Stimulated activated CD4-positive, alpha-beta T cell treated with anti-CD3 and anti-CD28 coated beads, Interleukin-1b, Interleukin-23, amount 100 ng/mL, for 48 hours (primary cell): ENCODE data around the gene TOLLIP.

Source experiments
- DNase-seq: peaks from one replicate; pipeline ENCODE4 v3.0.0-alpha.2; 2020

The TOLLIP gene

DNA sequence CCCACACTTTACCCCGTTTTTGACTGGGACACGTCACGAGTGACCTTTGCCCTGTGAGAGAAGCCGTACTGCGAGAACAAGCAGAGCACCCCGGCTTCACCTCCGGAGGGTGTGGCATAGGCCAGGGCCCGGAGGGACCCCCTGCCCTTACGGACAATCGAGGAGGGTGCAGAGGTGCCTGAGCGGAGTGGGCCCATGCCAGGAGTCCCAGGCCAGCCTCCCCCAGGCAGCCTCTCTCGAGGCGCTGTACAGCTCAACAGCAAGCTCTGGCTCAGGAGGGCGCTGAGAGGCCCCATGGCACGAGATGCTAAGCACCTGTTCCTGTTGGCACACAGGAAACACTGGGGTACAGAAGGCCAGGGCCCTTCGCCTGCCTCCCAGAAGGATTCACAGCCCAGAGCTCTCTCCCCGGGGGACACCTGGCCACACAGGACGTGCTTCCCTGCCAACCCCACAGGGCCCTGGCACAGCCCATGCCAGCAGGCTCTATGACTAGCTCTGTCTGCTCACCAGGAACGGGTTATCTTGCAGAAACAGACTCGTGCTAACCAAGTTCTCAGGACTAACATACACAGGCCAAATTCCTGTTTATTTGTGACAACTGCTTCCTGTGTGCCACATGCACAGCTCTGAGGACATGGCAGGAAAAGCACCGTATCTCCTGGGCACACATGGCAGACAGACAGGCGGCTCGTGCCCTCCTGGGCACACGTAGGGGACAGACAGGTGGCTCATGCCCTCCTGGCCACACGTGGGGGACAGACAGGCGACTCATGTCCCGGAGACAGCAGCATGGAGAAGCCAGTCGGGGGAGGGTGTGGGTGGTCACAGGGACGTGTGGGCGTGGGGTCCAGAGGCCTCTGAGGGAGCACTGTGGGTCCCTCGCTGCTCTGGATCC lies 11.6 kb downstream of the TOLLIP start:
- no peak for DNase-seq

- DNase-seq: no peak
Measured at GRCh38 chr11:1297011-1297575, 12.3 kb downstream of the TOLLIP start.

DNA sequence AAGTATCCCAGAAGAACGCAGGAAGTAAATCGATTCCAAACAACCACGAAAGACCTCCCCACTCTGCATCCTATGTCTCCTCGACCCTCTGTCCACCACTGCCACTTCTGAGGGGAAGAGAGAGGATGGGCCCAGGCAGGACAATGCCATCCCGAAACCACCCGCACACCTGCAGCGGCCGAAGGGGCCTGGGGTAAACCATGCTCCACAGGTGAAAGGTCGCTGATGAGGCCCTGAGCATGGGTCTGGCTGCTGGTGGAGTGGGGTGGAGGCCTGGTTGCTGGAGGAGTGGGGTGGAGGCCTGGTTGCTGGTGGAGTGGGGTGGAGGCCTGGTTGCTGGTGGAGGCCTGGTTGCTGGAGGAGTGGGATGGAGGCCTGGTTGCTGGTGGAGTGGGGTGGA lies 13.1 kb downstream of the TOLLIP start:
- DNase-seq: no peak

DNA sequence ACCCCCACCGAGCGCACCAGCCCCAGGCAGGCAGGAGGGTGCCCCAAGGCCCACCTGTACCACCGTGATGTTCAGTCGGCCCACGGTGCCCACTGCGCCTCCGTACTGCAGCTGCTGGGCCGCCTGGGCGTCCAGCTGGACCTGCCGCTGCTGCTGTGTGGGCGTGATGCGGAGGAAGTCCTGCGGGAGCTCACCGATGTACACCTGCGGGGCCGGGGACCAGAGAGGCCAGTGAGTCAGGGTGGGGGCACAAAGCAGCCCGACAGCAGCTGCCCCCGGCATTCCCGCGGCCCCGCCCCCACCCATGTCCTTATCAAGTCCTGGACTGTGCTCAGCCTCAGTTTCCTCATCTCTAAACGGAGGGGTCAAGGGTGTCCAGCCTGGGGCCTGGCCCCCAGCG lies 13.8 kb downstream of the TOLLIP start:
- DNase-seq: no peak

- DNase-seq: no peak
Measured at GRCh38 chr11:1295086-1295485, 14.3 kb downstream of the TOLLIP start.

GRCh38 chr11:1293619-1294015 lies 15.8 kb downstream of the TOLLIP start:
- no peak for DNase-seq

- DNase-seq: no peak
Measured at GRCh38 chr11:1292644-1293618, 16.5 kb downstream of the TOLLIP start.

DNA sequence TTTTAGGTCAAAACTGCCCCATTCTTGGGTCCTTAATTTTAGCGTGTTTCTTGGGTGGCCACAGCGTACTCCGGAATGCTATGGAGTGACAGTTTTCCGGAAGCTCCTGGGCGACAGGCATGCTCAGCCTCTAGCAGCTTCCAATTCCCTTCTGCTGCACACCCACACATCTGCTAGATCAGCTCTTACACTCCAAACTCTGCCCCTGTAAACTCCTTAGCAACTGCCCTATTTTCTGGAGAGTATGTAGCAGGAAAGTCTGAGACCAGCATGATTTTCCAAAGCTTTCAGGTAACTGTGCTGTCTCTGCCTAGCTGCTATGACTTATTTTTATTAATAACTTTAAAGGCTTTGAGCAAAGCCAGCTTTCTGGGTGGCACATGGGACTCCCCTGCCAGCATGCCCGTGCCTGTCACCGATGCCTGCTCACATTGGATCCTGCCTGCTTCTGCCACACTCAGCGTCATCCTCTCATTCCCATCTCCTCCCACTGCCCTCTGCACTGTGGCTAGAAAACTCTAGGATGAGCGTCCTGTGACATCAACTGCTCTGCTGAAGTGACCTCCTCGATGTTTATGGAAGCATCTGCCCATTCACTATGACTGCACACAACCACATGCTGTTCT lies 17.3 kb downstream of the TOLLIP start:
- DNase-seq: no peak

DNA sequence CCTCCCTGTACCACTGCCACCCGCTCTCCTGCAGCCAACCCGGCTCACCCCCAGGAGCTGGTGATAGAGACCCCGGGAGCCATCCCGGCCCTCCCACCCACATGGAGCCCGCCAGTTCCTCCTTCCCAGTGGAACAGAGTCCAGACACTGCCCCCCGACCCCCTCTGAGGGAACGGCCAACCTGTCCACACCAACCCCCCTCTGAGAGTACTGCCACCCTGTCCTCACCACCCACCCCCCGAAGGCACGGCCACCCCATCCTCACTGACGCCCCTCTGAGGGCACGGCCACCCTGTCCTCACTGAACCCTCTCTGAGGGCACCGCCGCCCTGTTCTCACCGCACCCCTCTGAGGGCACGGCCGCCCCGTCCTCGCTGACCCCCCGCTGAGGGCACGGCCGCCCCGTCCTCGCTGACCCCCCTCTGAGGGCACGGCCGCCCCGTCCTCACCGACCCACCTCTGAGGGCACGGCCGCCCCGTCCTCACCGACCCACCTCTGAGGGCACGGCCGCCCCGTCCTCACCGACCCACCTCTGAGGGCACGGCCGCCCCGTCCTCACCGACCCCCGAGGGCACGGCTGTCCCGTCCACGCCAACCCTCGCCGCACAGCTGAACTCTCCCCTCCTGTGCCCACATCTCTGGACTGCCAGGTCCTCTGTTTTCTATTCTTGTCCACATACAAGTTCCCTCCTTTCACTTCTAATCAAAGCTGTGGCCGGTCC lies 18.0 kb downstream of the TOLLIP start:
- DNase-seq: no peak

DNA sequence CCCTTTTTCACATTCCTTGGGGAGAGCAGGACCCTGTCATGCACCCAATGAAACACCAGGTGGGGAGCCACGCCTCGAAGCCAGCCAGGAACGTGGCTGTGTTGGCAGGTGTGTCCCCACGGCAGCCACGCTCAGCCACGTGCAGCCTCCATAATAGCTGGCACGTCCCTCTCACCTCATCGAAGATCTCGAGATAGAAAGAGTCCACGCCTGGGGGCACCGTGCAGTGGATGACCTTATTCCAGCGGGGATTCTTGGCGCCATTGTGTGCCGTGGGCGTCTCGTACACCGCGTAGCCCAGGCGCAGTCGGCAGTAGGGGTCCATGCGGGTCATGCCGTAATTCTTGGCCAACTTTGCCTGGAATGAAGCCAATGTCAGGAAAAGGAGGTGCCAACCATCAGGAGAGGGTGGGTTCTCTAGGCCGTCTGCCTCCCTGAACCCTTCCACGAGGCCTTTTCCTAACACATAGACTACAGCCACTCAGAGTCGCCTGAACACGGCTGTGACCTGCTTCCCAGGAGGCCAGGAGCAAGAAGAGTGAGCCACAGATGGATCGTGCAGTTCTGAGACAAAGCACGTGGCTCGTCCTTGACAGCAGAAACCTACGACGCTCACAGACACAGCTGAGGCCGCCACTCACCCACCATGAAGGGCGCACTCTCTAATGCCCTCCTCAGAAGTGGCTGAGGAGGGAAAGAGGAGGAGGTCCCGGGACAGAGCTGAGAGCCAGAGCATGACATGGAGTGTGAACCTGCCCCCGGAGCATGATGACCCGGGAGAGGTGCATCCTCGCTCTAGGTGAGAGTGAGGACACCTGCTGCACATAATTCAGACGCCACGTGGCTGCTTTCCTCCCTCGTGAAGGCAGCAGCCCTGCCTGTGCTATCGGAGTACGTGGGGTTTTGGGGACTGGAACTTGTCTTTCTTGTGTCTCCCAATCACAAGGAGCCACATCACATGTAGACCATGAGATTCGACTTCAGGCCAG lies 19.1 kb downstream of the TOLLIP start:
- DNase-seq: no peak

- DNase-seq: no peak
Measured at GRCh38 chr11:1289211-1289935, 20.1 kb downstream of the TOLLIP start.

GRCh38 chr11:1288426-1289151 lies 20.8 kb downstream of the TOLLIP start:
- DNase-seq: no peak

DNA sequence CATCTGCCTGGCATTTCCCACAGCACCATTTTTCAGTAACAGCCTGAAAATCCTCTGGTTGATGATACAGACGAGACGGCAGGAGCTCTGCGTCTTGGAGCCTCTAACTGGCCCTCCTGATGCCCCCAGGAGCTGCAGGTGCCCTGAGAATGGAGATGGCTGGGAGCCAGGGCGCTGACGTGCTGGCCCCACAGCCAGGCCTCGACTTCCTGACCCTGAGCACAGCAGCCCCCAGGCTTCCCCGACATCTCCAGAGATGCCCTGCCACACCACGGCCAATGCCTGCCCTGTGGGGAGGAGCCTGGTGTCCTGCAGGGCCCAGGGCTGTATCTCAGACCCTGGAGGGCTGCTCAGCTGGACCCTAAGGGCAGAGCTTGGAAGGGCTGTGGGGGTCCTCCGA lies 21.5 kb downstream of the TOLLIP start:
- DNase-seq: no peak

GRCh38 chr11:1285876-1286275 lies 23.6 kb downstream of the TOLLIP start:
- no peak for DNase-seq

DNA sequence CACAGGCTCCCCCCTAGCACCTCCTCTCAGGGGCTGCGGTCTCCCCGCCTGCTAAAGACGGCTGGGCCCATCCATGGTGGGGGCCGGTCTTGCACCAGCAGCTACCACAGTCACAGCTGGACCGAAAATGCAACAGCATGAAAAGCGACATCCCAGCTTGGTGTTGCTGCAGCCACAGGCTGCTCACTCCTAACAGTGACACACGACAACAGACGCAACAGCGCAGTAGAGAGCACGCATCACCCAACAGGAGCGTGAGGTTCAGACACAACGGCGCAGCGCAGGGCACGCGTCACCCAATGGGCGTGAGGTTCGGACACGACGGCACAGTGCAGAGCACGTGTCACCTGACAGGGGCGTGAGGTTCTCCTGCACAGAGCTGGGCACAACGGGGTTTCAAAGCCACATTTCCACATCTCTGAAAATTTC lies 24.1 kb downstream of the TOLLIP start:
- DNase-seq: no peak

DNA sequence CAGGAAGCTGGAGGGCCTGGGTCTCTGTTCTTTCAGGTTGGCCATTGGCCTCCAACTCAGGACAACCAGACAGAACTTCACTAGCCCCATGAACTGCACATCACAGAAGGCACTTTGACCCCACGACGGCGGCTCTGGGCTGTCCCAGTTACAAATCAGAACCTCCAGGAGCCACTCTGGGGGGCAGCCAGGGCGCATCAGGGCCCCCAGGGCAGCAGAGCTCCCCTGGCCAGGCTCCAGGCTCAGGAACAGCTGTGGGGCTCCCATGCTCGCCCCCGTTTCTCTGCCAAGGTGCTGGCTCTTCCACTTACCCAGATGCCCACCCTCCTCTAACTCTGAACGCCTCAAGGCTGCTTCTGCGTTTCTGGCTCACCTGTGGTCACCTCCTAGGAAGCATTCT lies 25.5 kb downstream of the TOLLIP start:
- no peak for DNase-seq

GRCh38 chr11:1283091-1283511 lies 26.3 kb downstream of the TOLLIP start:
- no peak for DNase-seq

DNA sequence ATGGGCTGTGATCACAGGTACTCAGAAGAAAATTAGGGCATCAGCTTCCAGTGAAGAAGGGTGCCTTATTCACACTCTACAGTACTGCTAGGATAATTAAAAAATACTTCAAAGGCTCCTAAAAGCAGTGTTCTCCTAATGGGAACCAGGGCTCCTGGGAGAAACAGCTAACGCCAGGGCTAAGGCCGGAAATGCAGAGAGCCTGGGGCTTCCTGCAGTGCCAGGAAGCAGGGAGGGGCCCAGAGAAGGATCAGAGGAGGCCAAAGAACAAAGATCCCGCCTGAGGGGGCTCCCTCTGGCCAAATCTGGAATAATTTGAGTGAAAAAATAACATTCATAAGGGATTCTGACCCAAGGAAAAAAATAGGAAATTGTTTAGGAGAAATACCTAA lies 27.5 kb downstream of the TOLLIP start:
- no peak for DNase-seq

DNA sequence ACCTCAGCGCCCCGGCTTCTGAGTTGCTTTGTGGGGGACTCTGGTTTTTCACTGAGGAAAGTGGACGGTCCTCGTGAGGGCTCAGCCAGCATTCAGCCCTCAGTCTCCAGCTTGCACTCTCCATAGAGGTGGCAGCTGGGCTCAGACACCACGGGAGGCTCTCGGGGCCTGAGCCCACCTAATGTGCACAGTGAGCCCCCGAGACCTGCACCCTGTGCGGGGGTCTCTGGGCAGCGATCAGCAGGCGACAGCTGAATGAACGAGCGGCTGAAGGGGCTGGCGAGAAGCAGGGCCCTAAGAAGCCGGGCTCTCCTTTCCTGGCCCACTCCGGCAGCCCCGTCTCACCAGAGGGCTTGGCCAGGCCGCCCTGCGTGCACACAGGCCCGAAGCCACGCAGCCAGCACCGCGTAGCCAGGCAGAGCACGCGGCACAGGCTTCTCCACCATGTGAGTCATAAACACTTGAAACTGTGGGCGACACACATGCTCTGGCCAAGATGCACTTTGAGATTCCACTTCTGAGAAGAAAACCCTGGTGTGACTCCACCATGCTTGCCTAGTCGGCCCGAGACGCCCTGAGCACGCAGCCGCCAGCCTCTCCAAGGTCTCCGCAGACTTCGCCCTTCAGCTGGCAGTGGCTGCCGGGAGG lies 28.0 kb downstream of the TOLLIP start:
- DNase-seq: no peak
